ENCODE measurements around the gene DOCK1.
A peak's percentile ranks its signal among the peaks of the same experiment; 100 is the strongest.

Gene DOCK1

DNA sequence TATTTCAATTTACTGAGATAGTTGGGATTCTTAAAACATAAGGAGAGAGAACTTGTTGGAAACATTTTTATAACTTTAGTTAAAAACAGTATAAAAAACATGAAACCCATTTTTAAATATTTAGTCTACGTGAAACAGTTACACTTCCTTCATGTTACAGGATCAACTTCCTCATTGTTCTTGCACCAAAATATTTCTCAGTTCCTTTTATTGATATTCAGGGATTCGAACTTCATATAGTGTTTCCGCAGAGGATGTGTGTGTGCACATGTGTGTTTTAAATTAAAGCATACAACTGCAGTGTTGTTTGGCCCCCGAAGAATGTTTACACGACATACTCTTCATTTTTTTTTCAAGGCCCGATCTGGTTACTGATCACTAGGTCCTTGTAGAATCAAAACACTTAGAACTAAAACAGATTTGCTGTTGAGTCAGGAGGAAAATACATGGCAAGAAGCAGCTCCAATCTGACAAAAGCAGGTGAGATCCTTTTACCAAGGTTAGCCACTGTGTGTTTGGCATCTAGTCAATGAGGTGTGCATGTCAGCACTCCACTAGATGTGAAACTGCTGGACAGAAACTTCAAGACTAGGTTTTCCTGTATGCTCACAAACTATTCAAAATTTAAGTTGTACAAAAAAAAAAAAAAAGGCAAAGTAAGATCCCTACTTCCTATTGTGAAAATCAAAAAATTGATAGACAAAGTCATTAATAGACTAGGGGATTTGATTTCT is 230.8 kb downstream of the DOCK1 start:
- no peak for DNase-seq (ENCODE audit: low read depth, low spot score)

DNA sequence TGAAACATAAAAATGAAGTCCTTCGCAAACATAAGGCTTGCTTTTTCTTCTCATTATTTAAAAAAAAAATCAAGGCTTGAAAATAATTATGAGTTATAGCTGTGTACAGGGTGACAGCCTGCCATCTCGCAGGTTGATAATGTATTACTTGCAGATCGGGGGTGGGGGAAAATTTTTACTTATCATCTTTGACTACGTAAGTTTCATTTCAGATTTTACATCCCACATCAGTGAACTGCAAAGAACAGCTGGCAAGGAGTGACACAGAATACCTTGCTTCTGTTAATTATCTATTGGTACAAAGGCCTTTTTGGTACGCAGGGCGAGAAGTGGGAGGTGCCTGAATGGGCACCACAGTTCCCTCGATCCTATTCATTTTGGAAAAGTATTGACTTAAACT is 232.2 kb downstream of the DOCK1 start:
- no peak for DNase-seq (ENCODE audit: low read depth, low spot score)

DNA sequence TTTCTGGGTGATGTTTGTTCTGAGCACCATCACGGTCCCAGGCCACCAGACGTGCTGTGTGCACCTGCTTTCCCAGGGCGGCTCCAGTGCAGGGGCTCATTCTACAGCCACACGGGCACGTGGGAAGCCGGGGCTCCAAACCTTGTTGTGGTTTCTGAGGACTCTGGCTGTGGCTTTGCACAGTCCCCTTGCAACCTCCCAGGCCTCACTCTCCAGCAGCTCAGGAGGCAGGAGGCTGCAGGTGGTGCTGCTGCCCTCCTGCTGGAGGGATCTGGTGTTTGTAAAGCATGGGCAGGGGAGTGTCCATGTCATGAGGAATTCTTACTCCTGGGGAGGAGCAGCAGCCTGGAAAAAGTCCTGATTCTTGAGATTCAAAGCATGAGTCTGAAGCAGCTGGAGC is 236.9 kb downstream of the DOCK1 start:
- no peak for DNase-seq (ENCODE audit: low read depth, low spot score)

- no peak for DNase-seq (ENCODE audit: low read depth, low spot score)
These were observed 237.6 kb downstream of the DOCK1 start for GRCh38 chr10:127142856-127143255.

- peak; percentile 29 for DNase-seq (ENCODE audit: low read depth, low spot score)
These were observed 239.9 kb downstream of the DOCK1 start for GRCh38 chr10:127145173-127145572.

GRCh38 chr10:127146661-127147060 is 241.4 kb downstream of the DOCK1 start:
- peak; percentile 49 for DNase-seq (ENCODE audit: low read depth, low spot score)

- peak; percentile 90 for DNase-seq (ENCODE audit: low read depth, low spot score)
These were observed 243.1 kb downstream of the DOCK1 start for GRCh38 chr10:127148066-127148932.

DNA sequence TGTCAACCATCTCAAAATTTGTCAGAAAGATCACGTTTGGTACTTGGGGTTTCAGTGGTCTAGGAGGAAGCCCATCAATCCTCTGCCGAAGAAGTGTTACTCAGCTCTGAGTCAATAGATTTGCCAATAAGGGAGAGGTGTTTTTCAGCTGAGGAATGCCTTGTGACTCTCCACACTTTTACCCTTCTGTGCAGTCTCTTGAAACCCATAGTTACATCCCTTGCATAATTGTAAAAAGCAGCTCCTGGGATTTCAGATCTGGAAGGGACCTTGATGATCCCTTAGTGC is 243.6 kb downstream of the DOCK1 start:
- DNase-seq (ENCODE audit: low read depth, low spot score): peak; percentile 73

DNA sequence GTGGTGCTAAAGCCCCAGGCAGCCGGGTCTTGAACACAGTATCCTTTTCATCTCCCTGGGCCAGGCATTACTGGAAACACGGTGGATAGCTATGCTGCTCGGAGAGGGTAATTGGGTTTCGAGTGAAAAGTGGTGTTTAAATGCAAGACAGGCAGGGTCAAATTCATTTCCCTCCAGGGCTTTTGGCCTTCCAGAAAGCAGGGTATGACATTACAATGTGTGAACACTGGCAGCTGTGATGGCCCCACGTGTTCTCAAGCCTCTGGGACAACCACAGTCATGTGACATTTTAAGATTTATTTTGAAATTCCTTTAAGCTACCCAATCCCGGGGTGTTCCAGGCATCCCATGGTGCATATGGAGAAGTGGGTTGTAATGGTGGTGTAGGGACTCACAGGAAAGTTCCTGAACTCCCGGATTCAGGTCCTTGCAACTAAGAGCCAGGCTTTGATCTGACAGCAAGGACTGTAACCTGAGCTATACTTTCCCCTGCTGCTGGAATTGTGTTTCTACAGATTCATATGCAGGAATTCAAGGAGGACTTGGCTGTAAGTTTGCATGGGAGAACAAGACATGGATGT is 244.4 kb downstream of the DOCK1 start:
- peak; percentile 70 for DNase-seq (ENCODE audit: low read depth, low spot score)

DNA sequence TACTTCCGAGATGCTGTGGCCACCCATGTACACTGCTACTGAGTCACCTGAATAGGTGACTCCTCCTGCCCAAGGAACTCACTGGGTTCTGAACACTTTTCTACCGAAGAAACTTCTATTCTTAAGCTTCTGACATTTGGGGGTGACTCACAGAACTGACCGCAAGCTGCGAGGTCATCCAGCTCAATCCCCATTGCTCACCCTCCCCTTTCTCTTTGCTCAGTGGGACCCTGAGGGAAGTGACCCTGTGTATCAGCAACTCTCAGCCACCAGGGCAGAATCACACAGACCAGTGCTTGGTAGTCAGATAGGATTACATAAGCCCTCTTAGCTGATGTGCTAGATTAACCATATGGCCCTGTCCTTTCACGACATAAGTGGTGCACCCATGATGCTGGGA is 244.9 kb downstream of the DOCK1 start:
- no peak for DNase-seq (ENCODE audit: low read depth, low spot score)

DNA sequence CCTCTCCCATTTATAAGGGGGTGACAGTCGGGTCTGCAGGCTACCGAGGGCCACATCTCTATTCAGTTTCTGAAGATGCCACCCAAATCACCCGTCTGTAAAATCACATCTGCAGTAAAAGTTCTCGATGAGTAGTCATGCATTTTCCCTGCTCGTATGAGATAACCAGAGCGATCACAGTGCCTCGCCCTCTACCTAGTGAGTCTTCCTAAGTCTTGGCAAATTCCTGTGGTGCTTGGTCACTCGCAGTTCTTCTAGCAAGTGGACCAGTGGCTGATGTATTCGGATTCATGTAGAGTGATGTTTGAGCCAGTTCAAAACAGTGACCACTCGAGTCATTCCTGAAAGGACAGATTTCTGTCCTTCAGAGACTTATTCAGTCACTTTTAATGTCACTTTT is 246.3 kb downstream of the DOCK1 start:
- DNase-seq (ENCODE audit: low read depth, low spot score): peak; percentile 32

DNA sequence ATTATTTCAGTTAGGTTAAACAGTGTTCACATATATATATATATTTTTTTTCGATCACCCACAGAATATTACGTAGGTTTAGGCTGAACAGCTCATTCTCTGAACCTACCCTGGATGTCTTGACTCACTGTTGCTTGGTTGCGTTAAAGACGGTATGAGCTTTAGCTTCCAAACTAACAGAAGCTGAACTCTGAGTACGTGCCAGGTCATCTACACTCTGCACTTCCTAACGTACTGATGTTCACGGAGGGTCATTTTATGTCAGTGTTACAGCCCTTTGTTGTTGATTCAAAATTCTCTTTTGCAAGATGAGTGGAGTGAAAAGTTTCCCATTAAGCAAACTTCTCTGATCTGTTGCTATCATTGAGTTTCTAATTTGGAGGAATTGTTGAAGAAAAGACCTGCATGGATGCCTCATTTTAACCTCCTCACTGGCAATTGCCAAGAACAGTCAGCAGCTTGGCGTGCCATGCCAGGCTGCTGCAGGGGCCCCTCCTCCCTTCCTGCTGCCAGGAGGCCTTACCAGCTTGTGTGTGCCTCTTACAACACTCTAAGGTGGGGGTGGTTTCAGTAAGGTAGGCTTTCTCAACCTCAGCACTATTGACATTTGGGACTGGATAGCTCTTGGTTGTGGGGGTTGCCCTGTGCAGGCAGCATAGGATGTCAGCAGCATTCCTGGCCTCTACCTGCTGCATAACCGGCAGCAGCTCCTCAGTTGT is 246.9 kb downstream of the DOCK1 start:
- peak; percentile 55 for DNase-seq (ENCODE audit: low read depth, low spot score)

DNA sequence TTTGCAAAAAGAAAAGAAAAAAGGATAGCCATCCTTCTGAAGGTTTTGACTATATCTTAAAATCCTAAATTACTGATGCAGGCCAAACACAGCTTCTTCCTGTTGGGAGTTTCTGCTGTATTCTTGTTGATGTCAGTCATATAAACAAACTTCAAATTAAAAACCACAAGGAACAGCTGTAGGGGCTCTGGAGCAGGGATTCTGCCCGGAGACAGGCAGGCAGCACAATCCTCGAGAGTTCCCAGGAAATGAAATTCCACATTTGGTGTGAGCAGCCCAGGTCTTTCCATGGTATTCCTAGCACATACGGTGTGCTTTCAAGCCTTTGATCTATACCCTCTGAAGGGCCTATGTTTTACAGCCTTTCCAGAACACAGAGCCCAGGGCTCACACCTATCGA is 248.0 kb downstream of the DOCK1 start:
- DNase-seq (ENCODE audit: low read depth, low spot score): peak; percentile 17

GRCh38 chr10:127154831-127155620 is 249.8 kb downstream of the DOCK1 start:
- DNase-seq (ENCODE audit: low read depth, low spot score): no peak

DNA sequence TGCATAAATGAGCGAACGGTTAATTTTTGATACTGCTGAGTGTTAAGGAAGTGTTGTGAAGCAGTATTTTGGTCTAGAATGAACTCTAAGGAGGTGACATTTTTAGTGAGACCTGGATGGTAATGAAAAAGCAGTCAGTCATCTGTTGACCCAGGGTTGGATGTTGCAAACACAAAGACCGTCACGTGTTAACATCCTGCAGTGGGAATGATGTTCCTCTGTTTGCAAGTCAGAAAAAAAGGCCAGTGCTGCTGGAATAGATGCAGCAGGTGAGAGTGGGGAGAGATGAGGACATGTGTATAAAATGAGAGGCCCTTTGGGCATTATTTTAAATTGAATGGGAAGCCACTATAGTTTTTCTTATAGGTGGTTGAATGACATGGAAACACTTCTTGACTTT is 251.9 kb downstream of the DOCK1 start:
- DNase-seq (ENCODE audit: low read depth, low spot score): no peak

- peak; percentile 63 for DNase-seq (ENCODE audit: low read depth, low spot score)
These were observed 252.4 kb downstream of the DOCK1 start for GRCh38 chr10:127157506-127158200.

DNA sequence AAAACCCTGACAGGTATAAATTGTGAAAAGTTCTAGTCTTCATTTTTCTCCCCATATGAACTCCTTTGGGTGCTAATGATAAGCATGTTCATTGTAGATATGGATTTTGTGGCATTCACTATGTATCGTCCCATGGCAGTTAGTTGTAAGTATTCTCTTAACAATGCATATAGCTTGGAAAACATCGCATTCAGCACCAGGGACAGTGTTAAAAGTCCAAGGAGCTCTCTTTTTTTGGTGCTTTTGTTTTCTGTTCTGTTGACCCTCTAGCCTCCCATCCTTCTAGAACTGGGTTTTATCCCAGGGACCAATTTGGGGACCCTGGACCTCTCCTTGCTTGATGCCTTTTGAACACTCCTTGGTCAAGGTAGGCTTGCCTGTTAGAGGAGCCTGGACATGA is 253.4 kb downstream of the DOCK1 start:
- DNase-seq (ENCODE audit: low read depth, low spot score): peak; percentile 13

- no peak for DNase-seq (ENCODE audit: low read depth, low spot score)
These were observed 254.5 kb downstream of the DOCK1 start for GRCh38 chr10:127159648-127160245.

GRCh38 chr10:127161482-127161881 is 256.3 kb downstream of the DOCK1 start:
- DNase-seq (ENCODE audit: low read depth, low spot score): no peak

DNA sequence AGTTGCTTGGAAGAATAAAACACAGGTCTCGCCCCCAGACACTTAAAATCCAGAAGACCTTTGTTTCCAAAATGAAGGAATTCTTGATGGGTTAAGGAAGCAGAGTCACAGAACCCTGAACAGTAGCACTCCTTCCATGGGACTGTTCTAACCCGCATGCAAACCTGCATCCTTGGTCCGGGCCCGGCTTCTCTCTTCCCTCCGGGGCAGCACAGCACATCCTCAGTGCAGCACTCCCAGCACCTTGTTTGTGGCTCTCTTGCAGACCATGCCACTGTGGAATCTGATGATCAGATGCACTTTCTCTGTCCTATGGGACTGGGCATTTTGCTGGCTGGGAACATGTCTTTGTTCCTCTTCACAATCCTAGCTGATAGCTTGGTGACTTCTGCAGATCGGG is 257.6 kb downstream of the DOCK1 start:
- no peak for DNase-seq (ENCODE audit: low read depth, low spot score)

Measured in astrocyte of the hippocampus (primary cell).